Tibial nerve (tissue), 4 donors: ENCODE measurements around the gene EPB41L4B.

ENCODE experiments used
- EP300 ChIP-seq, 2 donors: sonication (generic); formaldehyde crosslinking; IDR thresholded peaks; one replicate each; pipeline ENCODE4 v1.6.1; 2017; ENCODE audit warnings: antibody characterized with exemption in 2 of 2, mild to moderate bottlenecking in 1 of 2
- TF ChIP-seq, protein P1 (sequence below), 5 experiments: fragments of 200-600 bp in 3 of 5; fragments of 450-650 bp in 2 of 5; sonication (generic) in 3 of 5; IDR thresholded peaks; one replicate each; pipeline ENCODE4 v1.5.1; 2016 to 2019; ENCODE audit warnings: antibody characterized with exemption in 5 of 5, mild to moderate bottlenecking in 3 of 5, moderate library complexity in 2 of 5

DNA sequence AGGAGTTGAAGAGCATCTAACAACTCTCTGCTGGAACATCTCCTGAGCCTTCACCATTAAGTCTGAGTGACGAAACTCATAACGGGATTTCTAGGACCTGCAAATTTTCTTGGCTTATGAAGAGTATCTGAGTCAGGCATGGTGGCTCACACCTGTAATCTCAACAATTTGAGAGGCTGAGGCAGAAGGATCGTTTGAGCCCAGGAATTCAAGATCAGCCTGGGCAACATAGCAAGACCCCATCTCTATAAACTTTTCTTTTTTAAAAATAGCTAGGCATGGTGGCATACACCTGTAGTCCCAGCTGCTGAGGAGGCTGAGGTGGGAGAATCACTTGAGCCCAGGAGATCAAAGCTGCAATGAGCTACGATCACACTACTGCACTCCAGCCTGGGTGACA, 48.8 kb downstream of the EPB41L4B start:
- TF ChIP-seq, protein P1, sequence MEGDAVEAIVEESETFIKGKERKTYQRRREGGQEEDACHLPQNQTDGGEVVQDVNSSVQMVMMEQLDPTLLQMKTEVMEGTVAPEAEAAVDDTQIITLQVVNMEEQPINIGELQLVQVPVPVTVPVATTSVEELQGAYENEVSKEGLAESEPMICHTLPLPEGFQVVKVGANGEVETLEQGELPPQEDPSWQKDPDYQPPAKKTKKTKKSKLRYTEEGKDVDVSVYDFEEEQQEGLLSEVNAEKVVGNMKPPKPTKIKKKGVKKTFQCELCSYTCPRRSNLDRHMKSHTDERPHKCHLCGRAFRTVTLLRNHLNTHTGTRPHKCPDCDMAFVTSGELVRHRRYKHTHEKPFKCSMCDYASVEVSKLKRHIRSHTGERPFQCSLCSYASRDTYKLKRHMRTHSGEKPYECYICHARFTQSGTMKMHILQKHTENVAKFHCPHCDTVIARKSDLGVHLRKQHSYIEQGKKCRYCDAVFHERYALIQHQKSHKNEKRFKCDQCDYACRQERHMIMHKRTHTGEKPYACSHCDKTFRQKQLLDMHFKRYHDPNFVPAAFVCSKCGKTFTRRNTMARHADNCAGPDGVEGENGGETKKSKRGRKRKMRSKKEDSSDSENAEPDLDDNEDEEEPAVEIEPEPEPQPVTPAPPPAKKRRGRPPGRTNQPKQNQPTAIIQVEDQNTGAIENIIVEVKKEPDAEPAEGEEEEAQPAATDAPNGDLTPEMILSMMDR (IDR thresholded peaks at IDR 0.05) = no peak
- TF ChIP-seq EP300 (IDR thresholded peaks at IDR 0.05) = no peak
